Effector memory CD4-positive, alpha-beta T cell (primary cell): ENCODE results near the gene RBM39.
"Not testable (repeated sequence)": the region's sequence is repeated elsewhere in the genome, so short reads cannot be mapped to it uniquely, and the experiment has no call there.

ENCODE experiments used
- DNase-seq, 3 donors: peaks; one replicate each; pipeline ENCODE4 v3.0.0-alpha.2; 2020
- H3K27ac ChIP-seq: 2 replicates; pipeline ENCODE4 v1.7.0; 2013; ENCODE audit warnings: mild to moderate bottlenecking, low read length, moderate library complexity; ENCODE audit not compliant: insufficient read depth, poor library complexity, severe bottlenecking
- H3K27me3 ChIP-seq: replicated peaks from 2 replicates; pipeline ENCODE4 v1.7.0; 2013; ENCODE audit warnings: mild to moderate bottlenecking, low read length; ENCODE audit not compliant: insufficient read depth, control insufficient read depth, poor library complexity, severe bottlenecking
- H3K36me3 ChIP-seq: 2 replicates; pipeline ENCODE4 v1.7.0; 2013; ENCODE audit warnings: mild to moderate bottlenecking, low read length, moderate library complexity; ENCODE audit not compliant: control insufficient read depth, insufficient read depth
- H3K4me1 ChIP-seq: 2 replicates; pipeline ENCODE4 v1.7.0; 2013; ENCODE audit warnings: low read length, mild to moderate bottlenecking; ENCODE audit not compliant: control insufficient read depth, insufficient read depth, poor library complexity, severe bottlenecking
- H3K4me3 ChIP-seq: 2 replicates; pipeline ENCODE4 v1.7.0; 2013; ENCODE audit warnings: low read length, low read depth, mild to moderate bottlenecking; ENCODE audit not compliant: insufficient read depth, poor library complexity, severe bottlenecking
- H3K9me3 ChIP-seq: 2 replicates; pipeline ENCODE4 v1.7.0; 2013; ENCODE audit warnings: mild to moderate bottlenecking, low read length, moderate library complexity; ENCODE audit not compliant: control insufficient read depth

Gene RBM39

GRCh38 chr20:35772563-35773058 is 30.6 kb upstream of the RBM39 start:
- no peak for DNase-seq
- Histone ChIP-seq H3K4me1 (peaks cover 80% of the 10 kb centered on the region), H3K27me3 (no peaks in the 10 kb centered on the region), H3K9me3 (no peaks in the 10 kb centered on the region), H3K36me3 (peaks cover 10% of the 10 kb centered on the region), H3K4me3 (peak overlapping the region; percentile 60), H3K27ac (peak overlapping the region; percentile 92)

- peak within 1 kb of the TSS; percentile 92 for H3K27ac ChIP-seq
- H3K4me3 ChIP-seq = peak within 1 kb of the TSS; percentile 60
- H3K4me1 ChIP-seq = peaks cover 78% of the 10 kb centered on the region
- peak; percentile 99 to 100 (median 99) for DNase-seq
- H3K36me3 ChIP-seq = peaks cover 10% of the 10 kb centered on the region
- no peaks in the 10 kb centered on the region for H3K27me3 ChIP-seq
- H3K9me3 ChIP-seq = no peaks in the 10 kb centered on the region
Measured at GRCh38 chr20:35771689-35772562, 29.9 kb upstream of the RBM39 start, which contains the start of gene PHF20. Gene PHF20 (plus strand): TSS chr20:35772015. CDS start chr20:35801523, 29,508 bp downstream.

- Histone ChIP-seq H3K9me3 (no peaks in the 10 kb centered on the region), H3K27me3 (no peaks in the 10 kb centered on the region), H3K4me3 (no peak overlapping the region), H3K27ac (peak overlapping the region; percentile 92), H3K4me1 (peaks cover 76% of the 10 kb centered on the region), H3K36me3 (peaks cover 10% of the 10 kb centered on the region)
- DNase-seq = no peak
Measured at GRCh38 chr20:35771367-35771688, 29.3 kb upstream of the RBM39 start.

- DNase-seq = peak in 2 of 3 donors; percentile 8 to 20
- Histone ChIP-seq H3K9me3 (no peaks in the 10 kb centered on the region), H3K4me3 (peak overlapping the region; percentile 15), H3K27me3 (no peaks in the 10 kb centered on the region), H3K27ac (peak overlapping the region; percentile 92), H3K4me1 (peaks cover 73% of the 10 kb centered on the region), H3K36me3 (no peaks in the 10 kb centered on the region)
Measured at GRCh38 chr20:35768731-35769664, 26.9 kb upstream of the RBM39 start.

GRCh38 chr20:35767683-35768481 is 25.8 kb upstream of the RBM39 start:
- Histone ChIP-seq H3K4me1 (peaks cover 62% of the 10 kb centered on the region), H3K27me3 (no peaks in the 10 kb centered on the region), H3K36me3 (no peaks in the 10 kb centered on the region), H3K27ac (peak overlapping the region; percentile 92), H3K9me3 (no peaks in the 10 kb centered on the region), H3K4me3 (peak overlapping the region; percentile 15)
- DNase-seq = peak; percentile 54 to 67 (median 56)

GRCh38 chr20:35766843-35767242 is 24.8 kb upstream of the RBM39 start:
- no peaks in the 10 kb centered on the region for H3K9me3 ChIP-seq
- H3K4me1 ChIP-seq = peaks cover 56% of the 10 kb centered on the region
- DNase-seq = no peak
- H3K27ac ChIP-seq = no peak overlapping the region
- H3K27me3 ChIP-seq = no peaks in the 10 kb centered on the region
- no peak overlapping the region for H3K4me3 ChIP-seq
- no peaks in the 10 kb centered on the region for H3K36me3 ChIP-seq

- not testable (repeated sequence) for H3K4me3 ChIP-seq, H3K36me3 ChIP-seq, H3K27me3 ChIP-seq, DNase-seq, H3K9me3 ChIP-seq
- H3K4me1 ChIP-seq = peaks cover 39% of the 10 kb centered on the region
- peak overlapping the region; percentile 39 for H3K27ac ChIP-seq
Measured at GRCh38 chr20:35764936-35765335, 22.9 kb upstream of the RBM39 start.

GRCh38 chr20:35762461-35762860 is 20.4 kb upstream of the RBM39 start:
- no peak for DNase-seq
- Histone ChIP-seq H3K4me1 (peaks cover 16% of the 10 kb centered on the region), H3K9me3 (no peaks in the 10 kb centered on the region), H3K36me3 (no peaks in the 10 kb centered on the region), H3K27me3 (no peaks in the 10 kb centered on the region), H3K27ac (no peak overlapping the region), H3K4me3 (no peak overlapping the region)

- H3K9me3 ChIP-seq, H3K36me3 ChIP-seq, H3K4me3 ChIP-seq, H3K4me1 ChIP-seq, H3K27me3 ChIP-seq, H3K27ac ChIP-seq, DNase-seq: not testable (repeated sequence)
Measured at GRCh38 chr20:35761548-35761947, 19.5 kb upstream of the RBM39 start.
